Parathyroid adenoma (tissue), 2 donors: ENCODE results near the gene RAG2.

Experiments used
- H2AFZ ChIP-seq: fragments of 300-600 bp; sonication (generic); one replicate; pipeline ENCODE4 v1.7.0; 2017; ENCODE audit warnings: antibody characterized with exemption, mild to moderate bottlenecking
- H3K27ac ChIP-seq: fragments of 300-600 bp; sonication (generic); one replicate; pipeline ENCODE4 v1.7.0; 2017
- H3K27me3 ChIP-seq: fragments of 300-600 bp; sonication (generic); one replicate; pipeline ENCODE4 v1.7.0; 2017; ENCODE audit warnings: low read length; ENCODE audit not compliant: control insufficient read depth, insufficient read depth
- H3K36me3 ChIP-seq: fragments of 300-600 bp; sonication (generic); one replicate; pipeline ENCODE4 v1.7.0; 2017; ENCODE audit warnings: low read length; ENCODE audit not compliant: control insufficient read depth, insufficient read depth
- H3K4me1 ChIP-seq: fragments of 300-600 bp; sonication (generic); one replicate; pipeline ENCODE4 v1.7.0; 2017; ENCODE audit warnings: control low read depth
- H3K4me2 ChIP-seq: fragments of 300-600 bp; sonication (generic); one replicate; pipeline ENCODE4 v1.7.0; 2017; ENCODE audit warnings: low read length
- H3K4me3 ChIP-seq: fragments of 300-600 bp; sonication (generic); one replicate; pipeline ENCODE4 v1.7.0; 2017; ENCODE audit warnings: low read depth, low read length
- H3K79me2 ChIP-seq: fragments of 300-600 bp; sonication (generic); one replicate; pipeline ENCODE4 v1.7.0; 2017; ENCODE audit warnings: control low read depth
- H3K9ac ChIP-seq: fragments of 300-600 bp; sonication (generic); one replicate; pipeline ENCODE4 v1.7.0; 2017; ENCODE audit warnings: mild to moderate bottlenecking
- H3K9me3 ChIP-seq: fragments of 300-600 bp; sonication (generic); one replicate; pipeline ENCODE4 v1.7.0; 2017; ENCODE audit warnings: low read length; ENCODE audit not compliant: control insufficient read depth
- CTCF ChIP-seq: fragments of 300-600 bp; sonication (generic); IDR thresholded peaks from one replicate; pipeline ENCODE4 v1.7.0; 2017; ENCODE audit warnings: antibody characterized with exemption, mild to moderate bottlenecking
- donor health status: primary hyperparathyroidism.

The RAG2 gene

GRCh38 chr11:36615826-36616225 is 17.8 kb upstream of the RAG2 start:
- H3K4me3 ChIP-seq, result no peak overlapping the region
- no peak overlapping the region for H2AFZ ChIP-seq
- no peak overlapping the region for H3K9ac ChIP-seq
- no peaks in the 10 kb centered on the region for H3K27me3 ChIP-seq
- H3K9me3 ChIP-seq, result no peaks in the 10 kb centered on the region
- no peak overlapping the region for H3K4me2 ChIP-seq
- no peak overlapping the region for H3K27ac ChIP-seq
- no peaks in the 10 kb centered on the region for H3K36me3 ChIP-seq
- no peaks in the 10 kb centered on the region for H3K4me1 ChIP-seq
- no peaks in the 10 kb centered on the region for H3K79me2 ChIP-seq
- no peak for TF ChIP-seq CTCF

- no peaks in the 10 kb centered on the region for H3K9me3 ChIP-seq
- TF ChIP-seq CTCF, result no peak
- no peak overlapping the region for H3K4me2 ChIP-seq
- no peak overlapping the region for H2AFZ ChIP-seq
- no peaks in the 10 kb centered on the region for H3K36me3 ChIP-seq
- H3K4me1 ChIP-seq, result no peaks in the 10 kb centered on the region
- H3K79me2 ChIP-seq, result no peaks in the 10 kb centered on the region
- no peaks in the 10 kb centered on the region for H3K27me3 ChIP-seq
- H3K4me3 ChIP-seq, result no peak overlapping the region
- no peak overlapping the region for H3K9ac ChIP-seq
- H3K27ac ChIP-seq, result no peak overlapping the region
Observed at GRCh38 chr11:36609383-36609782, 11.3 kb upstream of the RAG2 start.

GRCh38 chr11:36608491-36609199 is 10.6 kb upstream of the RAG2 start:
- Histone ChIP-seq H3K79me2 (no peaks in the 10 kb centered on the region), H3K9ac (no peak overlapping the region), H3K4me1 (no peaks in the 10 kb centered on the region), H3K4me3 (no peak overlapping the region), H2AFZ (no peak overlapping the region), H3K9me3 (no peaks in the 10 kb centered on the region), H3K36me3 (no peaks in the 10 kb centered on the region), H3K4me2 (no peak overlapping the region), H3K27me3 (no peaks in the 10 kb centered on the region), H3K27ac (no peak overlapping the region)
- TF ChIP-seq CTCF, result no peak

- Histone ChIP-seq H3K36me3 (no peaks in the 10 kb centered on the region), H3K9me3 (no peaks in the 10 kb centered on the region), H3K27ac (no peak overlapping the region), H3K79me2 (peaks cover 4% of the 10 kb centered on the region), H3K9ac (no peak overlapping the region), H3K4me3 (no peak overlapping the region), H3K27me3 (no peaks in the 10 kb centered on the region), H2AFZ (no peak overlapping the region), H3K4me2 (no peak overlapping the region), H3K4me1 (no peaks in the 10 kb centered on the region)
- TF ChIP-seq CTCF, result no peak
Observed at GRCh38 chr11:36605221-36606216, 7.5 kb upstream of the RAG2 start.
